ENCODE results near the gene AKAP12.

AKAP12 gene

GRCh38 chr6:151279891-151280290 lies 40.1 kb downstream of the AKAP12 start:
- Histone ChIP-seq H3K36me3 (ENCODE audit: insufficient read depth, low read length) (no peaks in the 10 kb centered on the region), H3K4me1 (ENCODE audit: insufficient read depth, low read length) (no peaks in the 10 kb centered on the region; the same call in 1 of the 2 replicates), H3K9me3 (ENCODE audit: control insufficient read depth, insufficient read depth, low read length) (no peaks in the 10 kb centered on the region), H3K9ac (ENCODE audit: low read depth, low read length) (no peak overlapping the region)

- no peaks in the 10 kb centered on the region for H3K36me3 ChIP-seq (ENCODE audit: insufficient read depth, low read length)
- no peaks in the 10 kb centered on the region for H3K9me3 ChIP-seq (ENCODE audit: control insufficient read depth, insufficient read depth, low read length)
- no peak overlapping the region for H3K9ac ChIP-seq (ENCODE audit: low read depth, low read length)
- no peaks in the 10 kb centered on the region; the same call in 1 of the 2 replicates for H3K4me1 ChIP-seq (ENCODE audit: insufficient read depth, low read length)
Observed at GRCh38 chr6:151280859-151281258, 41.1 kb downstream of the AKAP12 start.

GRCh38 chr6:151284012-151284411 lies 44.2 kb downstream of the AKAP12 start:
- Histone ChIP-seq H3K9ac (ENCODE audit: low read depth, low read length) (no peak overlapping the region), H3K9me3 (ENCODE audit: control insufficient read depth, insufficient read depth, low read length) (no peaks in the 10 kb centered on the region), H3K4me1 (ENCODE audit: insufficient read depth, low read length) (no peaks in the 10 kb centered on the region; the same call in 1 of the 2 replicates), H3K36me3 (ENCODE audit: insufficient read depth, low read length) (no peaks in the 10 kb centered on the region)

- H3K4me1 ChIP-seq (ENCODE audit: insufficient read depth, low read length) = no peaks in the 10 kb centered on the region; the same call in 1 of the 2 replicates
- no peaks in the 10 kb centered on the region for H3K9me3 ChIP-seq (ENCODE audit: control insufficient read depth, insufficient read depth, low read length)
- no peaks in the 10 kb centered on the region for H3K36me3 ChIP-seq (ENCODE audit: insufficient read depth, low read length)
- H3K9ac ChIP-seq (ENCODE audit: low read depth, low read length) = no peak overlapping the region
Observed at GRCh38 chr6:151284548-151285017, 44.8 kb downstream of the AKAP12 start.

- Histone ChIP-seq H3K4me1 (ENCODE audit: insufficient read depth, low read length) (peaks cover 1% of the 10 kb centered on the region), H3K9me3 (ENCODE audit: control insufficient read depth, insufficient read depth, low read length) (no peaks in the 10 kb centered on the region), H3K9ac (ENCODE audit: low read depth, low read length) (no peak overlapping the region)
Observed at GRCh38 chr6:151285122-151285521, 45.4 kb downstream of the AKAP12 start.

GRCh38 chr6:151286214-151286613 lies 46.4 kb downstream of the AKAP12 start:
- Histone ChIP-seq H3K36me3 (ENCODE audit: insufficient read depth, low read length) (no peaks in the 10 kb centered on the region), H3K4me1 (ENCODE audit: insufficient read depth, low read length) (peaks cover 9% of the 10 kb centered on the region), H3K9me3 (ENCODE audit: control insufficient read depth, insufficient read depth, low read length) (no peaks in the 10 kb centered on the region), H3K9ac (ENCODE audit: low read depth, low read length) (no peak overlapping the region)

More at GRCh38 chr6:151285122-151285521, 45.4 kb downstream of the AKAP12 start:
- H3K36me3 ChIP-seq (ENCODE audit: insufficient read depth, low read length) = no peaks in the 10 kb centered on the region

GRCh38 chr6:151288712-151289398 lies 49.1 kb downstream of the AKAP12 start:
- no peaks in the 10 kb centered on the region for H3K9me3 ChIP-seq (ENCODE audit: control insufficient read depth, insufficient read depth, low read length)
- no peak overlapping the region for H3K9ac ChIP-seq (ENCODE audit: low read depth, low read length)
- peaks cover 13% of the 10 kb centered on the region for H3K4me1 ChIP-seq (ENCODE audit: insufficient read depth, low read length)
- H3K36me3 ChIP-seq (ENCODE audit: insufficient read depth, low read length) = no peaks in the 10 kb centered on the region; the same call in 1 of the 2 replicates

- no peaks in the 10 kb centered on the region for H3K9me3 ChIP-seq (ENCODE audit: control insufficient read depth, insufficient read depth, low read length)
- no peak overlapping the region for H3K9ac ChIP-seq (ENCODE audit: low read depth, low read length)
- H3K4me1 ChIP-seq (ENCODE audit: insufficient read depth, low read length) = peaks cover 13% of the 10 kb centered on the region
- no peaks in the 10 kb centered on the region; the same call in 1 of the 2 replicates for H3K36me3 ChIP-seq (ENCODE audit: insufficient read depth, low read length)
Observed at GRCh38 chr6:151289399-151290007, 49.7 kb downstream of the AKAP12 start.

GRCh38 chr6:151290877-151291721 lies 51.3 kb downstream of the AKAP12 start:
- Histone ChIP-seq H3K9me3 (ENCODE audit: control insufficient read depth, insufficient read depth, low read length) (no peaks in the 10 kb centered on the region), H3K36me3 (ENCODE audit: insufficient read depth, low read length) (no peaks in the 10 kb centered on the region; the same call in 1 of the 2 replicates), H3K9ac (ENCODE audit: low read depth, low read length) (no peak overlapping the region), H3K4me1 (ENCODE audit: insufficient read depth, low read length) (peaks cover 13% of the 10 kb centered on the region)

- Histone ChIP-seq H3K9me3 (ENCODE audit: control insufficient read depth, insufficient read depth, low read length) (no peaks in the 10 kb centered on the region), H3K36me3 (ENCODE audit: insufficient read depth, low read length) (no peaks in the 10 kb centered on the region; the same call in 1 of the 2 replicates), H3K9ac (ENCODE audit: low read depth, low read length) (no peak overlapping the region), H3K4me1 (ENCODE audit: insufficient read depth, low read length) (peaks cover 13% of the 10 kb centered on the region)
Observed at GRCh38 chr6:151291722-151292059, 51.9 kb downstream of the AKAP12 start.

- peaks cover 13% of the 10 kb centered on the region for H3K4me1 ChIP-seq (ENCODE audit: insufficient read depth, low read length)
- no peak overlapping the region for H3K9ac ChIP-seq (ENCODE audit: low read depth, low read length)
- no peaks in the 10 kb centered on the region; the same call in 1 of the 2 replicates for H3K36me3 ChIP-seq (ENCODE audit: insufficient read depth, low read length)
- H3K9me3 ChIP-seq (ENCODE audit: control insufficient read depth, insufficient read depth, low read length) = no peaks in the 10 kb centered on the region
Observed at GRCh38 chr6:151292974-151293687, 53.4 kb downstream of the AKAP12 start.

- no peaks in the 10 kb centered on the region; the same call in 1 of the 2 replicates for H3K36me3 ChIP-seq (ENCODE audit: insufficient read depth, low read length)
- no peaks in the 10 kb centered on the region for H3K9me3 ChIP-seq (ENCODE audit: control insufficient read depth, insufficient read depth, low read length)
- no peak overlapping the region for H3K9ac ChIP-seq (ENCODE audit: low read depth, low read length)
- peaks cover 13% of the 10 kb centered on the region for H3K4me1 ChIP-seq (ENCODE audit: insufficient read depth, low read length)
Observed at GRCh38 chr6:151293688-151294016, 53.9 kb downstream of the AKAP12 start.

- Histone ChIP-seq H3K9me3 (ENCODE audit: control insufficient read depth, insufficient read depth, low read length) (no peaks in the 10 kb centered on the region), H3K36me3 (ENCODE audit: insufficient read depth, low read length) (no peaks in the 10 kb centered on the region; the same call in 1 of the 2 replicates), H3K4me1 (ENCODE audit: insufficient read depth, low read length) (peaks cover 13% of the 10 kb centered on the region), H3K9ac (ENCODE audit: low read depth, low read length) (no peak overlapping the region)
Observed at GRCh38 chr6:151294561-151295101, 54.9 kb downstream of the AKAP12 start.

GRCh38 chr6:151297886-151298285 lies 58.1 kb downstream of the AKAP12 start:
- H3K9ac ChIP-seq (ENCODE audit: low read depth, low read length) = no peak overlapping the region
- no peaks in the 10 kb centered on the region for H3K9me3 ChIP-seq (ENCODE audit: control insufficient read depth, insufficient read depth, low read length)
- no peaks in the 10 kb centered on the region; the same call in 1 of the 2 replicates for H3K4me1 ChIP-seq (ENCODE audit: insufficient read depth, low read length)
- H3K36me3 ChIP-seq (ENCODE audit: insufficient read depth, low read length) = no peaks in the 10 kb centered on the region
